ENCODE results near the gene SCYGR7.

DNA sequence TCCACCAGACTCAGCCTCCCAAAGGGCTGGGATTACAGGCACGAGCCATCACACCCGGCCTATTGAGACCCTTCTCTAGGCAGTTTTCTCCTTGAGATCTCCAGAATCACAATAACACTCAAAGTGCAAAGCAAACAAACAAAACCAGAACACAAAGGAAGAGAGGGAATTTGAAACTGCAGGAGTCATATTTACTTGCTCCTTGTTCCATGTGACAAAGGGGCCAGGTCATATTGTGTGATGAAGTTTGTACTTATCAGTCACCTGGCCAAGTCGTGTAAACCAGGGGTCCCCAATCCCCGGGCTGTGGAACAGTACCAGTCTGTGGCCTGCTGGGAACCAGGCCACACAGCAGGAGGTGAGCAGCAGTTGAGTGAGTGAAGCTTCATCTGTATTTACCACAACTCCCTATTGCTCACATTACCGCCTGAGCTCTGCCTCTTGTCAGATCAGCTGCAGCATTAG, 44.1 kb downstream of the SCYGR7 start:
- TF ChIP-seq POLR2AphosphoS5 (IDR thresholded peaks at IDR 0.05; ENCODE audit: low read depth, low read length): no peak
- TF ChIP-seq POLR2A (IDR thresholded peaks at IDR 0.05; ENCODE audit: low read depth, low read length): no peak

Data from GM12892 (cell line).